HCT116 (cell line): ENCODE results near the gene RACGAP1. TPM values are rescaled to one million over a fixed set of nuclear protein-coding genes. Genes with fewer than 3 reads are reported as not detected.

ENCODE experiments used
- ATAC-seq: fragments of 200-7000 bp; cut with Tn5 transposase; 2 replicates; pipeline ENCODE4 v1.9.1; 2020; ENCODE audit warnings: mild to moderate bottlenecking, moderate library complexity
- BruUV-seq: library from RNA; stranded (reverse); fragments of 400-500 nt; replicated peaks from 2 replicates; lab custom pipeline; 2021; lab: Mats Ljungman, UMichigan
- CTCF ChIA-PET: fragments of 300-600 bp; sonication (Branson Sonifier 250); formaldehyde crosslinking; loops from one replicate; lab custom pipeline; 2021; ENCODE audit warnings: antibody characterized with exemption; lab: Charles Lee
- POLR2A ChIA-PET: fragments of 300-600, 350-600 bp; sonication (Branson Sonifier 250); formaldehyde crosslinking; loops from one replicate; lab custom pipeline; 2021; ENCODE audit warnings: antibody characterized with exemption; lab: Charles Lee
- RAD21 ChIA-PET, 2 experiments: fragments of 300-600 bp; sonication (Branson Sonifier 250); formaldehyde crosslinking; loops; one replicate each; lab custom pipeline; 2023; ENCODE audit warnings: low total read pairs in 2 of 2; ENCODE audit not compliant: uncharacterized antibody in 2 of 2, unreplicated experiment in 2 of 2, low non-redundant PET in 1 of 2; lab: Charles Lee
- DNase-seq: peaks from one replicate; pipeline ENCODE4 v3.0.0-alpha.2; 2010; ENCODE audit warnings: low read depth, low spot score
- H2AFZ ChIP-seq: fragments of 200-600 bp; shearing (Covaris generic), sonication (generic); 2 replicates; pipeline ENCODE4 v1.6.1; 2017; ENCODE audit warnings: low read depth, mixed run types, mixed read lengths, antibody characterized with exemption, low read length; ENCODE audit not compliant: poor library complexity, severe bottlenecking
- H3K27ac ChIP-seq: 2 replicates; pipeline ENCODE4 v1.5.1; 2012; ENCODE audit warnings: low read depth, low read length
- H3K27me3 ChIP-seq: fragments of 200-600 bp; sonication (generic); 2 replicates; pipeline ENCODE4 v1.6.1; 2016; ENCODE audit warnings: mixed run types, low read length, mixed read lengths; ENCODE audit not compliant: insufficient read depth
- H3K36me3 ChIP-seq, 2 experiments: fragments of 200-500 bp in 1 of 2; fragments of 200-600 bp in 1 of 2; sonication (Bioruptor generic) in 1 of 2; sonication (generic) in 1 of 2; 2 replicates each; pipeline versions ENCODE4 v1.5.1 to v1.6.1; 2014 to 2016; ENCODE audit warnings: low read length in 2 of 2, inconsistent platforms in 1 of 2, mixed read lengths in 1 of 2, mixed run types in 1 of 2; ENCODE audit not compliant: insufficient read depth in 2 of 2, control insufficient read depth in 1 of 2
- H3K4me1 ChIP-seq, 2 experiments: fragments of 200-600 bp in 1 of 2; sonication (generic) in 1 of 2; 2 replicates each; pipeline versions ENCODE4 v1.5.1 to v1.6.1; 2012 to 2017; ENCODE audit warnings: low read length in 2 of 2, inconsistent platforms in 1 of 2, mild to moderate bottlenecking in 1 of 2, mixed read lengths in 1 of 2, mixed run types in 1 of 2, moderate library complexity in 1 of 2; ENCODE audit not compliant: insufficient read depth in 2 of 2, control insufficient read depth in 1 of 2
- H3K4me2 ChIP-seq: fragments of 200-600 bp; sonication (generic); 2 replicates; pipeline ENCODE4 v1.6.1; 2017; ENCODE audit warnings: mixed run types, low read length, mixed read lengths
- H3K4me3 ChIP-seq, 2 experiments: fragments of 200-600 bp in 1 of 2; sonication (generic) in 1 of 2; replicated peaks in 1 of 2; 2 replicates each; pipeline ENCODE4 v1.5.1; 2011 to 2016; ENCODE audit warnings: low read length in 2 of 2, control low read depth in 1 of 2, low read depth in 1 of 2, mild to moderate bottlenecking in 1 of 2, mixed read lengths in 1 of 2, mixed run types in 1 of 2
- H3K79me2 ChIP-seq: fragments of 200-600 bp; sonication (generic); 2 replicates; pipeline ENCODE4 v1.6.1; 2017; ENCODE audit warnings: mild to moderate bottlenecking, mixed run types, low read length, moderate library complexity, mixed read lengths; ENCODE audit not compliant: insufficient read depth
- H3K9ac ChIP-seq: fragments of 200-600 bp; sonication (generic); 2 replicates; pipeline ENCODE4 v1.6.1; 2016; ENCODE audit warnings: low read length, mixed read lengths
- H3K9me2 ChIP-seq: fragments of 200-600 bp; sonication (generic), shearing (Covaris generic); 2 replicates; pipeline ENCODE4 v1.6.1; 2017; ENCODE audit warnings: mixed run types, mild to moderate bottlenecking, moderate library complexity; ENCODE audit not compliant: insufficient read depth
- H3K9me3 ChIP-seq, 2 experiments: fragments of 200-500 bp in 1 of 2; fragments of 200-600 bp in 1 of 2; sonication (Bioruptor generic) in 1 of 2; sonication (generic) in 1 of 2; 2 replicates each; pipeline ENCODE4 v1.6.1; 2014 to 2017; ENCODE audit warnings: low read length in 2 of 2, mixed read lengths in 2 of 2, inconsistent platforms in 1 of 2, low read depth in 1 of 2, mild to moderate bottlenecking in 1 of 2, mixed run types in 1 of 2, moderate library complexity in 1 of 2; ENCODE audit not compliant: control insufficient read depth in 1 of 2, insufficient read depth in 1 of 2
- H4K20me1 ChIP-seq: fragments of 200-600 bp; sonication (generic), shearing (Covaris generic); 2 replicates; pipeline ENCODE4 v1.6.1; 2017; ENCODE audit warnings: mixed run types, mild to moderate bottlenecking, moderate library complexity; ENCODE audit not compliant: insufficient read depth
- POLR2AphosphoS5 ChIP-seq: IDR thresholded peaks from 2 replicates; pipeline ENCODE4 v1.6.1; 2011; ENCODE audit warnings: mild to moderate bottlenecking, low read depth, low read length, moderate library complexity
- RAD21 ChIP-seq: IDR thresholded peaks from 2 replicates; pipeline ENCODE4 v1.6.1; 2012; ENCODE audit warnings: low read depth, mild to moderate bottlenecking
- SIN3A ChIP-seq: IDR thresholded peaks from 2 replicates; pipeline ENCODE4 v1.6.1; 2012; ENCODE audit warnings: low read depth
- SP1 ChIP-seq: IDR thresholded peaks from 2 replicates; pipeline ENCODE4 v1.6.1; 2012; ENCODE audit warnings: low read depth
- SRF ChIP-seq: IDR thresholded peaks from 2 replicates; pipeline ENCODE4 v1.6.1; 2012; ENCODE audit warnings: low read depth
- ZNF274 ChIP-seq: fragments of 200-500 bp; sonication (Bioruptor generic); IDR thresholded peaks from 2 replicates; pipeline ENCODE4 v1.6.1; 2014; ENCODE audit warnings: mild to moderate bottlenecking, low read depth, low read length, inconsistent platforms
- intact Hi-C: fragments of 100-400 bp; cut with micrococcal nuclease; formaldehyde crosslinking; loops from 2 replicates; pipeline ENCODE4 v1.10.0; 2022
- total RNA-seq: library from RNA; stranded (reverse); gene quantifications from one replicate; pipeline ENCODE4 v1.2.1, GENCODE V29; 2021; ENCODE audit not compliant: unreplicated experiment
- TF ChIP-seq, protein P1 (sequence below): IDR thresholded peaks from 2 replicates; pipeline ENCODE4 v1.6.1; 2011; ENCODE audit warnings: mild to moderate bottlenecking, low read length, moderate library complexity; ENCODE audit not compliant: insufficient replicate concordance; ENCODE audit errors: extremely low read depth
- TF ChIP-seq, protein P2 (sequence below), 3 experiments: fragments of 200-600 bp in 1 of 3; sonication (generic) in 1 of 3; IDR thresholded peaks in 2 of 3; conservative IDR thresholded peaks in 1 of 3; 2 replicates each; pipeline ENCODE4 v1.5.1; 2012 to 2017; ENCODE audit warnings: low read depth in 2 of 3, low read length in 2 of 3, antibody characterized with exemption in 1 of 3, borderline replicate concordance in 1 of 3, control low read depth in 1 of 3, mild to moderate bottlenecking in 1 of 3, mixed read lengths in 1 of 3, mixed run types in 1 of 3, moderate library complexity in 1 of 3; ENCODE audit not compliant: insufficient read depth in 1 of 3
- TF ChIP-seq, protein P3 (sequence below): IDR thresholded peaks from 2 replicates; pipeline ENCODE4 v1.6.1; 2012; ENCODE audit warnings: low read depth

The RACGAP1 gene
- total RNA-seq, 1 experiment from 2014 or later, result 147 TPM

DNA sequence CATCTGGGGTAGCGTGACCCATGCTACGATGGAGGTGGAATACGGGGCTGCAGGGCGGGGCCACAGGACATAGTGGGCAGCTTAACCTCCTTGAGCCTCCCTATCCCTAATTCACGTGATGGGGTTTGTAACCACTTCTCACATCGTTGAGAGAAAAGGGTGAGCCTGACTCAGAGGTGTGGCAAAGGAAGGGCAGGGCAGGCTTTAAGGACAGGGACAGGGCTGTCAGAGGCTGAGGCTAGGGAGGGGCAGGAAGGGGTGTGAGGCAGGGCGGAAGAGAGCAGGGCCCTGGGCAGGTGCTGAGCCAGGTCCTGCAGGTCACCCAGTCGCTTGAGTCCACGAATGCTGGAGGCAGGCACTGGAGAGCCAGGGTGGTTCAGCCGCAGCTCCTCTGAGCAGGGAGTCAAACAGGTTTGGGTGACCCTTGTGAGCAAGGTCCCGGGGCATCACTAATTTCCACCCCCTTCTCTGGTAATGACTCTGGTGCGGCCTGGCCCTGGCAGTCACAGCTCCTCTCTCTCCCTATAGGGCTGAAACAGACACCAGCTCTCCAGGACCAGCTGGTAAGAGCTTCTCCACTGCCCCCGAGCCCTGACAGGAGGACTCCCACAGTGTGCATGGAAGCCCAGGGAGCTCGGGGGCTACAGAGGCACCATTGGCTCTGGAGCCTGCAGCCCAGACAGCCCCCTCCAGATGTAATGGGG lies 82.2 kb downstream of the RACGAP1 start:
- Histone ChIP-seq H3K27ac (no peak overlapping the region), H3K79me2 (no peaks in the 10 kb centered on the region), H3K4me1 (peaks cover 3 to 13% of the 10 kb centered on the region in 2 experiments; a peak in 3 of 4 replicates), H3K4me2 (no peak overlapping the region), H3K9me3 (no peaks in the 10 kb centered on the region), H3K9me2 (no peaks in the 10 kb centered on the region), H3K36me3 (no peaks in the 10 kb centered on the region), H2AFZ (no peak overlapping the region), H3K9ac (no peak overlapping the region), H4K20me1 (no peaks in the 10 kb centered on the region), H3K27me3 (no peaks in the 10 kb centered on the region), H3K4me3 (no peak overlapping the region)
- no TSS peak for BruUV-seq
- no peak for ATAC-seq
- no peak for DNase-seq
- ChIA-PET POLR2A (no interaction called here), CTCF (no interaction called here)
- intact Hi-C loops, result no loop called here
- TF ChIP-seq RAD21 (no peak), SIN3A (no peak), POLR2AphosphoS5 (no peak), ZNF274 (no peak), SP1 (no peak), SRF (no peak)
- TF ChIP-seq, protein P1, sequence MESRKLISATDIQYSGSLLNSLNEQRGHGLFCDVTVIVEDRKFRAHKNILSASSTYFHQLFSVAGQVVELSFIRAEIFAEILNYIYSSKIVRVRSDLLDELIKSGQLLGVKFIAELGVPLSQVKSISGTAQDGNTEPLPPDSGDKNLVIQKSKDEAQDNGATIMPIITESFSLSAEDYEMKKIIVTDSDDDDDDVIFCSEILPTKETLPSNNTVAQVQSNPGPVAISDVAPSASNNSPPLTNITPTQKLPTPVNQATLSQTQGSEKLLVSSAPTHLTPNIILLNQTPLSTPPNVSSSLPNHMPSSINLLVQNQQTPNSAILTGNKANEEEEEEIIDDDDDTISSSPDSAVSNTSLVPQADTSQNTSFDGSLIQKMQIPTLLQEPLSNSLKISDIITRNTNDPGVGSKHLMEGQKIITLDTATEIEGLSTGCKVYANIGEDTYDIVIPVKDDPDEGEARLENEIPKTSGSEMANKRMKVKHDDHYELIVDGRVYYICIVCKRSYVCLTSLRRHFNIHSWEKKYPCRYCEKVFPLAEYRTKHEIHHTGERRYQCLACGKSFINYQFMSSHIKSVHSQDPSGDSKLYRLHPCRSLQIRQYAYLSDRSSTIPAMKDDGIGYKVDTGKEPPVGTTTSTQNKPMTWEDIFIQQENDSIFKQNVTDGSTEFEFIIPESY, result no peak
- TF ChIP-seq, protein P2, sequence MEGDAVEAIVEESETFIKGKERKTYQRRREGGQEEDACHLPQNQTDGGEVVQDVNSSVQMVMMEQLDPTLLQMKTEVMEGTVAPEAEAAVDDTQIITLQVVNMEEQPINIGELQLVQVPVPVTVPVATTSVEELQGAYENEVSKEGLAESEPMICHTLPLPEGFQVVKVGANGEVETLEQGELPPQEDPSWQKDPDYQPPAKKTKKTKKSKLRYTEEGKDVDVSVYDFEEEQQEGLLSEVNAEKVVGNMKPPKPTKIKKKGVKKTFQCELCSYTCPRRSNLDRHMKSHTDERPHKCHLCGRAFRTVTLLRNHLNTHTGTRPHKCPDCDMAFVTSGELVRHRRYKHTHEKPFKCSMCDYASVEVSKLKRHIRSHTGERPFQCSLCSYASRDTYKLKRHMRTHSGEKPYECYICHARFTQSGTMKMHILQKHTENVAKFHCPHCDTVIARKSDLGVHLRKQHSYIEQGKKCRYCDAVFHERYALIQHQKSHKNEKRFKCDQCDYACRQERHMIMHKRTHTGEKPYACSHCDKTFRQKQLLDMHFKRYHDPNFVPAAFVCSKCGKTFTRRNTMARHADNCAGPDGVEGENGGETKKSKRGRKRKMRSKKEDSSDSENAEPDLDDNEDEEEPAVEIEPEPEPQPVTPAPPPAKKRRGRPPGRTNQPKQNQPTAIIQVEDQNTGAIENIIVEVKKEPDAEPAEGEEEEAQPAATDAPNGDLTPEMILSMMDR (IDR thresholded peaks at IDR 0.05 in 2 of 3, conservative IDR thresholded peaks at IDR 0.05 in 1 of 3; ENCODE audit: borderline replicate concordance in 1 of 3, insufficient read depth in 1 of 3, low read depth in 2 of 3, low read length in 2 of 3), result no peak
- TF ChIP-seq, protein P3, sequence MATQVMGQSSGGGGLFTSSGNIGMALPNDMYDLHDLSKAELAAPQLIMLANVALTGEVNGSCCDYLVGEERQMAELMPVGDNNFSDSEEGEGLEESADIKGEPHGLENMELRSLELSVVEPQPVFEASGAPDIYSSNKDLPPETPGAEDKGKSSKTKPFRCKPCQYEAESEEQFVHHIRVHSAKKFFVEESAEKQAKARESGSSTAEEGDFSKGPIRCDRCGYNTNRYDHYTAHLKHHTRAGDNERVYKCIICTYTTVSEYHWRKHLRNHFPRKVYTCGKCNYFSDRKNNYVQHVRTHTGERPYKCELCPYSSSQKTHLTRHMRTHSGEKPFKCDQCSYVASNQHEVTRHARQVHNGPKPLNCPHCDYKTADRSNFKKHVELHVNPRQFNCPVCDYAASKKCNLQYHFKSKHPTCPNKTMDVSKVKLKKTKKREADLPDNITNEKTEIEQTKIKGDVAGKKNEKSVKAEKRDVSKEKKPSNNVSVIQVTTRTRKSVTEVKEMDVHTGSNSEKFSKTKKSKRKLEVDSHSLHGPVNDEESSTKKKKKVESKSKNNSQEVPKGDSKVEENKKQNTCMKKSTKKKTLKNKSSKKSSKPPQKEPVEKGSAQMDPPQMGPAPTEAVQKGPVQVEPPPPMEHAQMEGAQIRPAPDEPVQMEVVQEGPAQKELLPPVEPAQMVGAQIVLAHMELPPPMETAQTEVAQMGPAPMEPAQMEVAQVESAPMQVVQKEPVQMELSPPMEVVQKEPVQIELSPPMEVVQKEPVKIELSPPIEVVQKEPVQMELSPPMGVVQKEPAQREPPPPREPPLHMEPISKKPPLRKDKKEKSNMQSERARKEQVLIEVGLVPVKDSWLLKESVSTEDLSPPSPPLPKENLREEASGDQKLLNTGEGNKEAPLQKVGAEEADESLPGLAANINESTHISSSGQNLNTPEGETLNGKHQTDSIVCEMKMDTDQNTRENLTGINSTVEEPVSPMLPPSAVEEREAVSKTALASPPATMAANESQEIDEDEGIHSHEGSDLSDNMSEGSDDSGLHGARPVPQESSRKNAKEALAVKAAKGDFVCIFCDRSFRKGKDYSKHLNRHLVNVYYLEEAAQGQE, result no peak
- TF ChIP-seq, all 23 proteins: peak for 0
- RAD21 ChIA-PET, result no interaction called here
